DMS153 (cell line): Measurements from ENCODE around the gene IL5RA.

Source experiments
- DNase-seq: peaks from one replicate; lab custom pipeline; 2025; lab: John Stamatoyannopoulos, UW

Gene IL5RA

GRCh38 chr3:3066378-3066777, 43.8 kb downstream of the IL5RA start:
- DNase-seq = no peak

GRCh38 chr3:3065876-3066275, 44.3 kb downstream of the IL5RA start:
- DNase-seq = no peak

GRCh38 chr3:3064297-3064696, 45.9 kb downstream of the IL5RA start:
- no peak for DNase-seq

GRCh38 chr3:3059645-3060044, 50.5 kb downstream of the IL5RA start:
- DNase-seq = no peak

GRCh38 chr3:3053974-3054373, 56.2 kb downstream of the IL5RA start:
- no peak for DNase-seq

- peak; percentile 78 for DNase-seq
Observed at GRCh38 chr3:3038201-3038991, 71.8 kb downstream of the IL5RA start.

GRCh38 chr3:3037156-3037555, 73.0 kb downstream of the IL5RA start:
- no peak for DNase-seq

GRCh38 chr3:3031326-3031725, 78.8 kb downstream of the IL5RA start:
- no peak for DNase-seq

GRCh38 chr3:3027976-3028567, 82.1 kb downstream of the IL5RA start:
- DNase-seq = no peak

- no peak for DNase-seq
Observed at GRCh38 chr3:3023111-3023745, 86.9 kb downstream of the IL5RA start.

GRCh38 chr3:3020209-3020608, 90.0 kb downstream of the IL5RA start:
- no peak for DNase-seq
